ENCODE measurements around the gene GSTM5.
"Not testable (repeated sequence)": the region's sequence is repeated elsewhere in the genome, so short reads cannot be mapped to it uniquely, and the experiment has no call there.

GSTM5 gene

DNA sequence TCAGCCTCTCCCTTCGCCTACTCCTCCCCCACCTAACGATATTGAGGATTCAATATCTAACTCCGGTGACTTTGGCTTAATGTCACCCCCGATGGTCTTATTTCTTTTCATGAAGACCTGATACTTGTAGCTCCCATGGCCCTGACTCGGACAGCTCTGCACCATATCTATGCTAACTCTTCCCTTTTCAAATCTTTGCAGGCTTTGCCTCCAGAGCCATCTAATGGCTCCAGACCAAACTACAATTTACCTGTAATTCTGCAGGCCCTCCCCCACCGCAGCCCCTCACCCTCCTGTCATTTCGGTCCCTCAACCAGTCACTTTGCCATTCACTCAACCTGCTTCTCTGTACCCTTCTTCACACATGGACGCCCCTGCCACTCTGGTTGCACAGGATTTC is 7.9 kb upstream of the GSTM5 start:
- Histone ChIP-seq H2BK15ac (ENCODE audit: low read length) (no peak overlapping the region), H3K9ac (ENCODE audit: low read depth, low read length, poor library complexity) (no peak overlapping the region), H3K36me3 (replicated peaks in 1 of 2; ENCODE audit: control insufficient read depth in 2 of 2, insufficient read depth in 2 of 2, low read length in 2 of 2) (no peaks in the 10 kb centered on the region), H3K14ac (ENCODE audit: low read length) (no peak overlapping the region), H2BK120ac (ENCODE audit: low read depth, low read length) (no peak overlapping the region), H2BK5ac (ENCODE audit: low read length) (no peak overlapping the region), H2BK12ac (ENCODE audit: low read length) (no peak overlapping the region), H3K27ac (replicated peaks; ENCODE audit: low read length) (no peak overlapping the region), H2AFZ (ENCODE audit: low read length) (no peak overlapping the region), H3K4me1 (ENCODE audit: control insufficient read depth in 2 of 2, insufficient read depth in 1 of 2, low read depth in 1 of 2, low read length in 2 of 2) (no peaks in the 10 kb centered on the region), H3K23ac (ENCODE audit: low read depth, low read length, poor library complexity) (no peak overlapping the region), H3K4ac (ENCODE audit: low read length) (no peak overlapping the region), H4K91ac (ENCODE audit: low read depth, low read length, poor library complexity) (no peak overlapping the region), H4K8ac (ENCODE audit: low read depth, low read length) (no peak overlapping the region), H3K4me3 (ENCODE audit: low read length in 2 of 2) (no peak overlapping the region), H3K79me1 (ENCODE audit: low read depth, low read length) (no peaks in the 10 kb centered on the region), H3K9me3 (replicated peaks in 1 of 2; ENCODE audit: control insufficient read depth in 2 of 2, insufficient read depth in 1 of 2, low read depth in 1 of 2, low read length in 2 of 2) (no peaks in the 10 kb centered on the region), H3K18ac (ENCODE audit: low read length) (no peak overlapping the region), H2AK5ac (ENCODE audit: low read depth, low read length) (no peak overlapping the region), H3K27me3 (ENCODE audit: control insufficient read depth in 3 of 3, insufficient read depth in 3 of 3, low read depth in 1 of 3, low read length in 3 of 3) (no peaks in the 10 kb centered on the region), H3K4me2 (ENCODE audit: insufficient read depth, low read length, poor library complexity, severe bottlenecking) (no peak overlapping the region)
- no peak for DNase-seq (ENCODE audit: low spot score)
- no CpG with 5 or more reads among the region's 8 CpGs for WGBS, 2 donors (ENCODE audit: extremely low coverage in 2 of 2, insufficient read length in 2 of 2, insufficient replicate concordance in 1 of 2)

GRCh38 chr1:109705411-109705810 is 6.6 kb upstream of the GSTM5 start:
- Histone ChIP-seq H2BK12ac (ENCODE audit: low read length) (no peak overlapping the region), H3K36me3 (replicated peaks in 1 of 2; ENCODE audit: control insufficient read depth in 2 of 2, insufficient read depth in 2 of 2, low read length in 2 of 2) (no peaks in the 10 kb centered on the region), H3K4me1 (ENCODE audit: control insufficient read depth in 2 of 2, insufficient read depth in 1 of 2, low read depth in 1 of 2, low read length in 2 of 2) (no peaks in the 10 kb centered on the region), H3K79me1 (ENCODE audit: low read depth, low read length) (no peaks in the 10 kb centered on the region), H2AFZ (ENCODE audit: low read length) (no peak overlapping the region), H3K18ac (ENCODE audit: low read length) (no peak overlapping the region), H3K4ac (ENCODE audit: low read length) (no peak overlapping the region), H3K9me3 (replicated peaks in 1 of 2; ENCODE audit: control insufficient read depth in 2 of 2, insufficient read depth in 1 of 2, low read depth in 1 of 2, low read length in 2 of 2) (no peaks in the 10 kb centered on the region), H4K91ac (ENCODE audit: low read depth, low read length, poor library complexity) (no peak overlapping the region), H3K27ac (replicated peaks; ENCODE audit: low read length) (no peak overlapping the region), H3K27me3 (ENCODE audit: control insufficient read depth in 3 of 3, insufficient read depth in 3 of 3, low read depth in 1 of 3, low read length in 3 of 3) (no peaks in the 10 kb centered on the region), H2AK5ac (ENCODE audit: low read depth, low read length) (no peak overlapping the region), H3K4me2 (ENCODE audit: insufficient read depth, low read length, poor library complexity, severe bottlenecking) (no peak overlapping the region), H2BK15ac (ENCODE audit: low read length) (no peak overlapping the region), H3K14ac (ENCODE audit: low read length) (no peak overlapping the region), H3K4me3 (ENCODE audit: low read length in 2 of 2) (no peak overlapping the region), H3K23ac (ENCODE audit: low read depth, low read length, poor library complexity) (no peak overlapping the region), H2BK5ac (ENCODE audit: low read length) (no peak overlapping the region), H3K9ac (ENCODE audit: low read depth, low read length, poor library complexity) (no peak overlapping the region), H4K8ac (ENCODE audit: low read depth, low read length) (no peak overlapping the region), H2BK120ac (ENCODE audit: low read depth, low read length) (no peak overlapping the region)
- no peak for DNase-seq (ENCODE audit: low spot score)
- no CpG with 5 or more reads among the region's 4 CpGs for WGBS, 2 donors (ENCODE audit: extremely low coverage in 2 of 2, insufficient read length in 2 of 2, insufficient replicate concordance in 1 of 2)

DNA sequence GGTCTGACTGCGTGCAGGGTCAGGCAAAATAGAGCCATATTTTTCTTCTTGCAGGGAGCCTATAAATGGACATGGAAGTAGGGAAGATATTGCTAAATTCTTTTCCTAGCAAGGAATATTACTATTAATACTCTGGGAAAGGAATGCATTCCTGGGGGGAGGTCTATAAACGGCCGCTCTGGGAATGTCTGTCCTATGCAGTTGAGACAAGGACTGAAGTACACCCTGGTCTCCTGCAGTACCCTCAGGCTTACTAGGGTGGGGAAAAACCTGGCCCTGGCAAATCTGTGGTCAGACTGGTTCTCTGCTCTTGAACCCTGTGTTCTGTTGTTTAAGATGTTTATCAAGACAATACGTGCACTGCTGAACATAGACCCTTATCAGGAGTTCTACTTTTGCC is 3.1 kb upstream of the GSTM5 start:
- not testable (repeated sequence) for H3K27ac ChIP-seq (replicated peaks; ENCODE audit: low read length); H2BK12ac ChIP-seq (ENCODE audit: low read length); H3K23ac ChIP-seq (ENCODE audit: low read depth, low read length, poor library complexity); H3K27me3 ChIP-seq (ENCODE audit: control insufficient read depth in 3 of 3, insufficient read depth in 3 of 3, low read depth in 1 of 3, low read length in 3 of 3); H3K79me1 ChIP-seq (ENCODE audit: low read depth, low read length); H3K4me3 ChIP-seq (ENCODE audit: low read length in 2 of 2); H4K91ac ChIP-seq (ENCODE audit: low read depth, low read length, poor library complexity); H3K4me2 ChIP-seq (ENCODE audit: insufficient read depth, low read length, poor library complexity, severe bottlenecking); H3K18ac ChIP-seq (ENCODE audit: low read length); H2BK15ac ChIP-seq (ENCODE audit: low read length); H2BK120ac ChIP-seq (ENCODE audit: low read depth, low read length); H4K8ac ChIP-seq (ENCODE audit: low read depth, low read length); H3K9me3 ChIP-seq (replicated peaks in 1 of 2; ENCODE audit: control insufficient read depth in 2 of 2, insufficient read depth in 1 of 2, low read depth in 1 of 2, low read length in 2 of 2); H2AFZ ChIP-seq (ENCODE audit: low read length); H3K9ac ChIP-seq (ENCODE audit: low read depth, low read length, poor library complexity); H2AK5ac ChIP-seq (ENCODE audit: low read depth, low read length); DNase-seq (ENCODE audit: low spot score); H2BK5ac ChIP-seq (ENCODE audit: low read length); H3K14ac ChIP-seq (ENCODE audit: low read length); H3K4me1 ChIP-seq (ENCODE audit: control insufficient read depth in 2 of 2, insufficient read depth in 1 of 2, low read depth in 1 of 2, low read length in 2 of 2); H3K4ac ChIP-seq (ENCODE audit: low read length); H3K36me3 ChIP-seq (replicated peaks in 1 of 2; ENCODE audit: control insufficient read depth in 2 of 2, insufficient read depth in 2 of 2, low read length in 2 of 2)
- WGBS, 2 donors (ENCODE audit: extremely low coverage in 2 of 2, insufficient read length in 2 of 2, insufficient replicate concordance in 1 of 2) = no CpG with 5 or more reads among the region's 4 CpGs

DNA sequence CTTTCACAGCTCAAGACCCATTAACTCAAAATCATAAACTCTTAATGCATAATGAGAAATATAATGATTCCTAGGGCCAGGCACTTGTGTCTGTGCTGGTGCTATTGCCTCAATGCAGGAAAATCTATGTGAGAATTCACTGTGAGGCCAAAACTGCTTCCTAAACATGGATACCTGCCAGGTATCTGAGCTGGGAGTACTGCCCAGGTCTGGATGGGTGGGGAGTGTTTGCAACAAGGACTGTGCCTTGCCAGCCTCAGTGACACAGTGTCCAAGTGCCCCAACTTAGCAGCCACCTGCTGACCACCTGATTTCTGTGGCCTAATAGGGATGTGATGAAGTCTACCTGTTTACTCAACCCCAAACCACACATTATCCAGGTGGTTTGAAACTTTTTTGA is 2.2 kb upstream of the GSTM5 start:
- not testable (repeated sequence) for H3K4me2 ChIP-seq (ENCODE audit: insufficient read depth, low read length, poor library complexity, severe bottlenecking); DNase-seq (ENCODE audit: low spot score); H3K79me1 ChIP-seq (ENCODE audit: low read depth, low read length); H2AK5ac ChIP-seq (ENCODE audit: low read depth, low read length); H4K8ac ChIP-seq (ENCODE audit: low read depth, low read length); H2BK15ac ChIP-seq (ENCODE audit: low read length); H3K23ac ChIP-seq (ENCODE audit: low read depth, low read length, poor library complexity); H3K36me3 ChIP-seq (replicated peaks in 1 of 2; ENCODE audit: control insufficient read depth in 2 of 2, insufficient read depth in 2 of 2, low read length in 2 of 2); H3K4me3 ChIP-seq (ENCODE audit: low read length in 2 of 2); H4K91ac ChIP-seq (ENCODE audit: low read depth, low read length, poor library complexity); H2AFZ ChIP-seq (ENCODE audit: low read length); H3K27ac ChIP-seq (replicated peaks; ENCODE audit: low read length); H3K9ac ChIP-seq (ENCODE audit: low read depth, low read length, poor library complexity); H3K4me1 ChIP-seq (ENCODE audit: control insufficient read depth in 2 of 2, insufficient read depth in 1 of 2, low read depth in 1 of 2, low read length in 2 of 2); H3K27me3 ChIP-seq (ENCODE audit: control insufficient read depth in 3 of 3, insufficient read depth in 3 of 3, low read depth in 1 of 3, low read length in 3 of 3); H3K4ac ChIP-seq (ENCODE audit: low read length); H2BK120ac ChIP-seq (ENCODE audit: low read depth, low read length); H3K18ac ChIP-seq (ENCODE audit: low read length); H2BK12ac ChIP-seq (ENCODE audit: low read length); H3K9me3 ChIP-seq (replicated peaks in 1 of 2; ENCODE audit: control insufficient read depth in 2 of 2, insufficient read depth in 1 of 2, low read depth in 1 of 2, low read length in 2 of 2); H2BK5ac ChIP-seq (ENCODE audit: low read length); H3K14ac ChIP-seq (ENCODE audit: low read length)

All from neuronal stem cell (in vitro differentiated cells).